BLaER1 treated with 17β-estradiol and CSF1 and Interleukin-3, amounts not matched to agents 10 nM and 100 nM (cell line): ENCODE data around the gene MYLK4.
A peak's percentile ranks its signal among the peaks of the same experiment; 100 is the strongest.

Experiments
- H3K27ac ChIP-seq, 11 experiments: shearing (Covaris generic); formaldehyde crosslinking; 2 replicates each; pipeline ENCODE4 v1.8.1; 2022
- H3K27me3 ChIP-seq, 11 experiments: shearing (Covaris generic); formaldehyde crosslinking; 2 replicates each; pipeline ENCODE4 v1.8.1; 2022
- H3K36me3 ChIP-seq, 11 experiments: shearing (Covaris generic); formaldehyde crosslinking; 2 replicates each; pipeline ENCODE4 v1.8.1; 2022
- H3K4me1 ChIP-seq, 10 experiments: shearing (Covaris generic); formaldehyde crosslinking; 2 replicates each; pipeline ENCODE4 v1.8.1; 2022
- H3K4me2 ChIP-seq, 11 experiments: shearing (Covaris generic); formaldehyde crosslinking; 2 replicates each; pipeline ENCODE4 v1.8.1; 2022
- H3K4me3 ChIP-seq, 10 experiments: shearing (Covaris generic); formaldehyde crosslinking; 2 replicates each; pipeline ENCODE4 v1.8.1; 2022
- H3K9ac ChIP-seq, 11 experiments: shearing (Covaris generic); formaldehyde crosslinking; 2 replicates each; pipeline ENCODE4 v1.8.1; 2022
- H3K9me3 ChIP-seq, 11 experiments: shearing (Covaris generic); formaldehyde crosslinking; replicated peaks in 1 of 11; 2 replicates each; pipeline ENCODE4 v1.8.1; 2022
- H4K20me1 ChIP-seq, 11 experiments: shearing (Covaris generic); formaldehyde crosslinking; 2 replicates each; pipeline ENCODE4 v1.8.1; 2022
- Cebpa-rat ChIP-seq, 11 experiments: shearing (Covaris generic); IDR thresholded peaks; 2 replicates each; pipeline ENCODE4 v1.8.1; 2022

The MYLK4 gene

GRCh38 chr6:2793534-2794151 lies 42.9 kb upstream of the MYLK4 start:
- Histone ChIP-seq H3K27ac (peak overlapping the region; percentile 2 to 85 (median 79); a peak in 21 of 22 replicates), H4K20me1 (peaks cover 0 to 27% (median 4%) of the 10 kb centered on the region in 11 experiments; a peak in 5 of 22 replicates), H3K36me3 (peaks cover 0 to 12% (median 5%) of the 10 kb centered on the region in 11 experiments; a peak in 6 of 22 replicates), H3K27me3 (no peaks in the 10 kb centered on the region), H3K9me3 (no peaks in the 10 kb centered on the region), H3K4me2 (peak overlapping the region; percentile 70 to 93 (median 81)), H3K4me3 (0 out of 20 replicates have a peak overlapping the region, but pooled peaks of 1 of the 10 experiments have one; percentile 5), H3K4me1 (peaks cover 65 to 90% (median 82%) of the 10 kb centered on the region in 10 experiments), H3K9ac (peak overlapping the region; percentile 47 to 75 (median 61); a peak in 20 of 22 replicates)
- peak in 3 of 11 experiments; percentile 11 to 44 (median 18); a peak in 2 of 22 replicates for TF ChIP-seq Cebpa-rat (IDR thresholded peaks at IDR 0.05)

- peak overlapping the region in 9 of 11 experiments; percentile 69 to 85 (median 81); a peak in 18 of 22 replicates for H3K27ac ChIP-seq
- peaks cover 0 to 35% (median 4%) of the 10 kb centered on the region in 11 experiments; a peak in 8 of 22 replicates for H4K20me1 ChIP-seq
- peaks cover 5 to 21% (median 12%) of the 10 kb centered on the region in 11 experiments; a peak in 18 of 22 replicates for H3K36me3 ChIP-seq
- no peaks in the 10 kb centered on the region for H3K9me3 ChIP-seq
- H3K4me2 ChIP-seq = peak overlapping the region; percentile 70 to 93 (median 81)
- TF ChIP-seq Cebpa-rat (IDR thresholded peaks at IDR 0.05) = no peak
- H3K9ac ChIP-seq = peak overlapping the region in 9 of 11 experiments; percentile 47 to 75 (median 63); a peak in 17 of 22 replicates
- H3K4me3 ChIP-seq = no peak overlapping the region
- peaks cover 54 to 80% (median 72%) of the 10 kb centered on the region in 10 experiments for H3K4me1 ChIP-seq
- H3K27me3 ChIP-seq = no peaks in the 10 kb centered on the region
Measured at GRCh38 chr6:2792330-2793110, 41.8 kb upstream of the MYLK4 start.

- no peak for TF ChIP-seq Cebpa-rat (IDR thresholded peaks at IDR 0.05)
- Histone ChIP-seq H3K4me3 (no peak overlapping the region), H3K4me1 (peaks cover 44 to 70% (median 62%) of the 10 kb centered on the region in 10 experiments), H3K9ac (peak overlapping the region in 3 of 11 experiments; percentile 17 to 75 (median 20); a peak in 4 of 22 replicates), H3K36me3 (peaks cover 12 to 31% (median 22%) of the 10 kb centered on the region in 11 experiments; a peak in 20 of 22 replicates), H3K4me2 (peak overlapping the region; percentile 49 to 93 (median 77); a peak in 21 of 22 replicates), H3K9me3 (no peaks in the 10 kb centered on the region), H3K27ac (peak overlapping the region in 9 of 11 experiments; percentile 48 to 85 (median 81); a peak in 13 of 22 replicates), H4K20me1 (peaks cover 0 to 39% (median 4%) of the 10 kb centered on the region in 11 experiments; a peak in 7 of 22 replicates), H3K27me3 (no peaks in the 10 kb centered on the region)
Measured at GRCh38 chr6:2791450-2791974, 40.8 kb upstream of the MYLK4 start.

GRCh38 chr6:2790588-2791449 lies 40.1 kb upstream of the MYLK4 start:
- H3K27ac ChIP-seq = peak overlapping the region in 9 of 11 experiments; percentile 18 to 85 (median 31); a peak in 9 of 22 replicates
- peak overlapping the region; percentile 12 to 93 (median 76); a peak in 20 of 22 replicates for H3K4me2 ChIP-seq
- H3K9me3 ChIP-seq = no peaks in the 10 kb centered on the region
- H4K20me1 ChIP-seq = peaks cover 0 to 46% (median 11%) of the 10 kb centered on the region in 11 experiments; a peak in 13 of 22 replicates
- peaks cover 19 to 34% (median 25%) of the 10 kb centered on the region in 11 experiments for H3K36me3 ChIP-seq
- no peak for TF ChIP-seq Cebpa-rat (IDR thresholded peaks at IDR 0.05)
- H3K4me1 ChIP-seq = peaks cover 44 to 64% (median 57%) of the 10 kb centered on the region in 10 experiments
- H3K9ac ChIP-seq = peak overlapping the region in 9 of 11 experiments; percentile 10 to 75 (median 34); a peak in 10 of 22 replicates
- no peak overlapping the region for H3K4me3 ChIP-seq
- no peaks in the 10 kb centered on the region for H3K27me3 ChIP-seq

- Histone ChIP-seq H3K9me3 (no peaks in the 10 kb centered on the region), H3K36me3 (peaks cover 62 to 75% (median 68%) of the 10 kb centered on the region in 11 experiments), H3K4me1 (peaks cover 11 to 18% (median 14%) of the 10 kb centered on the region in 10 experiments), H3K27ac (no peak overlapping the region), H3K4me2 (no peak overlapping the region), H3K4me3 (no peak overlapping the region), H3K9ac (no peak overlapping the region), H3K27me3 (no peaks in the 10 kb centered on the region), H4K20me1 (peaks cover 14 to 89% (median 46%) of the 10 kb centered on the region in 11 experiments; a peak in 21 of 22 replicates)
- TF ChIP-seq Cebpa-rat (IDR thresholded peaks at IDR 0.05) = no peak
Measured at GRCh38 chr6:2786269-2786668, 35.5 kb upstream of the MYLK4 start.

- Histone ChIP-seq H3K9me3 (no peaks in the 10 kb centered on the region), H3K27ac (no peak overlapping the region)
- TF ChIP-seq Cebpa-rat (IDR thresholded peaks at IDR 0.05) = no peak
Measured at GRCh38 chr6:2784930-2785329, 34.2 kb upstream of the MYLK4 start.

GRCh38 chr6:2784061-2784460 lies 33.3 kb upstream of the MYLK4 start:
- no peak for TF ChIP-seq Cebpa-rat (IDR thresholded peaks at IDR 0.05)
- H3K9ac ChIP-seq = no peak overlapping the region
- no peak overlapping the region for H3K4me2 ChIP-seq
- H3K27me3 ChIP-seq = no peaks in the 10 kb centered on the region
- H3K4me1 ChIP-seq = no peaks in the 10 kb centered on the region; a peak in 1 of 20 replicates
- H3K4me3 ChIP-seq = no peak overlapping the region
- no peak overlapping the region for H3K27ac ChIP-seq
- peaks cover 25 to 93% (median 66%) of the 10 kb centered on the region in 11 experiments; a peak in 21 of 22 replicates for H4K20me1 ChIP-seq
- H3K9me3 ChIP-seq = no peaks in the 10 kb centered on the region
- H3K36me3 ChIP-seq = peaks cover 80 to 94% (median 90%) of the 10 kb centered on the region in 11 experiments

More at GRCh38 chr6:2784930-2785329, 34.2 kb upstream of the MYLK4 start:
- Histone ChIP-seq H3K9ac (no peak overlapping the region), H3K36me3 (peaks cover 74 to 88% (median 81%) of the 10 kb centered on the region in 11 experiments), H4K20me1 (peaks cover 19 to 93% (median 57%) of the 10 kb centered on the region in 11 experiments; a peak in 21 of 22 replicates), H3K27me3 (no peaks in the 10 kb centered on the region), H3K4me1 (peaks cover 0 to 6% (median under 1%) of the 10 kb centered on the region in 10 experiments; a peak in 8 of 20 replicates), H3K4me3 (no peak overlapping the region), H3K4me2 (no peak overlapping the region)
